WTC11 (cell line): ENCODE results near the gene UCK2. TPM values are rescaled to one million over a fixed set of nuclear protein-coding genes. Genes with fewer than 3 reads are reported as not detected.

Experiments used
- ATAC-seq: fragments of 200-7000 bp; cut with Tn5 transposase; 2 replicates; pipeline ENCODE4 v1.10.0; 2021; ENCODE audit warnings: mild to moderate bottlenecking, moderate library complexity
- CTCF ChIA-PET: fragments of 300-600 bp; sonication (Branson Sonifier 250); formaldehyde crosslinking; loops from one replicate; lab custom pipeline; 2021; ENCODE audit warnings: antibody characterized with exemption; lab: Charles Lee
- POLR2A ChIA-PET: fragments of 350-600 bp; sonication (Branson Sonifier 250); formaldehyde crosslinking; loops from one replicate; lab custom pipeline; 2021; ENCODE audit warnings: antibody characterized with exemption; lab: Charles Lee
- DNase-seq: peaks from one replicate; pipeline ENCODE4 v3.0.0; 2021; ENCODE audit warnings: low spot score
- H3K27ac Mint-ChIP-seq: 2 replicates; pipeline ENCODE4 v1.8.0; 2021; ENCODE audit warnings: mixed read lengths
- H3K27me3 Mint-ChIP-seq: 2 replicates; pipeline ENCODE4 v1.8.0; 2021; ENCODE audit warnings: low read depth, mild to moderate bottlenecking, moderate library complexity, mixed read lengths
- H3K36me3 Mint-ChIP-seq: 2 replicates; pipeline ENCODE4 v1.8.0; 2021; ENCODE audit warnings: mixed read lengths
- H3K4me1 Mint-ChIP-seq: 2 replicates; pipeline ENCODE4 v1.8.0; 2022; ENCODE audit warnings: mixed read lengths
- H3K4me3 Mint-ChIP-seq: 2 replicates; pipeline ENCODE4 v1.8.0; 2021; ENCODE audit warnings: mild to moderate bottlenecking, moderate library complexity, mixed read lengths
- H3K9me3 Mint-ChIP-seq: 2 replicates; pipeline ENCODE4 v1.8.0; 2021; ENCODE audit warnings: mixed read lengths
- AR ChIP-seq: fragments of 250-450 bp; sonication (Bioruptor Pico); IDR thresholded peaks from 2 replicates; pipeline ENCODE4 v1.9.0; 2021; ENCODE audit warnings: mild to moderate bottlenecking
- ARID4B ChIP-seq: sonication (generic); formaldehyde crosslinking; IDR thresholded peaks from 2 replicates; pipeline ENCODE4 v1.8.0; 2023; ENCODE audit warnings: missing genetic modification reagents, mild to moderate bottlenecking, borderline replicate concordance
- ATF6 ChIP-seq: sonication (generic); formaldehyde crosslinking; IDR thresholded peaks from 2 replicates; pipeline ENCODE4 v1.8.1; 2023; ENCODE audit warnings: mild to moderate bottlenecking, missing genetic modification reagents
- CDX4 ChIP-seq: fragments of 250-450 bp; sonication (Bioruptor Pico); IDR thresholded peaks from 2 replicates; pipeline ENCODE4 v1.9.0; 2021; ENCODE audit warnings: moderate library complexity, mild to moderate bottlenecking, inconsistent platforms, borderline replicate concordance
- E2F4 ChIP-seq: sonication (generic); formaldehyde crosslinking; IDR thresholded peaks from 2 replicates; pipeline ENCODE4 v1.8.1; 2022; ENCODE audit warnings: low read depth, mild to moderate bottlenecking, moderate library complexity, missing genetic modification reagents, borderline replicate concordance
- ELF4 ChIP-seq: sonication (generic); formaldehyde crosslinking; IDR thresholded peaks from 2 replicates; pipeline ENCODE4 v1.8.1; 2022; ENCODE audit warnings: low read depth, mild to moderate bottlenecking, moderate library complexity, missing genetic modification reagents
- EMX1 ChIP-seq: fragments of 250-450 bp; sonication (Bioruptor Pico); IDR thresholded peaks from 2 replicates; pipeline ENCODE4 v1.8.0; 2021; ENCODE audit warnings: mild to moderate bottlenecking
- ESRRA ChIP-seq: sonication (generic); formaldehyde crosslinking; IDR thresholded peaks from 2 replicates; pipeline ENCODE4 v1.8.1; 2022; ENCODE audit warnings: mild to moderate bottlenecking, missing genetic modification reagents, borderline replicate concordance
- GABPB1 ChIP-seq: sonication (generic); formaldehyde crosslinking; IDR thresholded peaks from 2 replicates; pipeline ENCODE4 v1.8.1; 2023; ENCODE audit warnings: mild to moderate bottlenecking, missing genetic modification reagents
- IRF2 ChIP-seq: sonication (generic); formaldehyde crosslinking; IDR thresholded peaks from 2 replicates; pipeline ENCODE4 v1.8.0; 2022; ENCODE audit warnings: low read depth, missing genetic modification reagents, borderline replicate concordance
- NFYB ChIP-seq: sonication (generic); formaldehyde crosslinking; conservative IDR thresholded peaks from 2 replicates; pipeline ENCODE4 v1.8.0; 2022; ENCODE audit warnings: low read depth, missing genetic modification reagents
- NR2C2 ChIP-seq: sonication (generic); formaldehyde crosslinking; IDR thresholded peaks from 2 replicates; pipeline ENCODE4 v1.8.0; 2022; ENCODE audit warnings: mild to moderate bottlenecking, missing genetic modification reagents
- RORB ChIP-seq: fragments of 250-450 bp; sonication (Bioruptor Pico); IDR thresholded peaks from 2 replicates; pipeline ENCODE4 v1.9.0; 2021; ENCODE audit warnings: mild to moderate bottlenecking
- SP1 ChIP-seq: sonication (generic); formaldehyde crosslinking; conservative IDR thresholded peaks from 2 replicates; pipeline ENCODE4 v1.8.1; 2022; ENCODE audit warnings: missing genetic modification reagents
- TEAD1 ChIP-seq: sonication (generic); formaldehyde crosslinking; IDR thresholded peaks from 2 replicates; pipeline ENCODE4 v1.8.0; 2022; ENCODE audit warnings: mild to moderate bottlenecking, missing genetic modification reagents
- TP53 ChIP-seq: sonication (generic); formaldehyde crosslinking; IDR thresholded peaks from 2 replicates; pipeline ENCODE4 v1.8.1; 2023; ENCODE audit warnings: mild to moderate bottlenecking, missing genetic modification reagents
- USF1 ChIP-seq: sonication (generic); formaldehyde crosslinking; IDR thresholded peaks from 2 replicates; pipeline ENCODE4 v1.8.0; 2022; ENCODE audit warnings: mild to moderate bottlenecking, missing genetic modification reagents
- ZNF416 ChIP-seq: fragments of 250-450 bp; sonication (Bioruptor Pico); IDR thresholded peaks from 2 replicates; pipeline ENCODE4 v1.9.0; 2021; ENCODE audit warnings: mild to moderate bottlenecking, inconsistent platforms
- total RNA-seq: library from RNA; stranded (reverse); gene quantifications from 3 replicates; pipeline ENCODE4 v1.2.3, GENCODE V29; 2021

The UCK2 gene
- total RNA-seq, 1 experiment from 2014 or later: 85.7 TPM

- Mint-ChIP-seq H3K4me3 (no peak overlapping the region), H3K9me3 (no peaks in the 10 kb centered on the region), H3K4me1 (peaks cover under 1% of the 10 kb centered on the region; the same call in 1 of the 2 replicates), H3K27me3 (no peaks in the 10 kb centered on the region), H3K36me3 (peaks cover 56% of the 10 kb centered on the region), H3K27ac (no peak overlapping the region)
- ChIA-PET CTCF (no interaction called here), POLR2A (no interaction called here)
- ATAC-seq: no peak
- no peak for DNase-seq
- TF ChIP-seq NR2C2 (CRISPR knock-in tag) (no peak), SP1 (CRISPR knock-in tag) (no peak), RORB (no peak), USF1 (CRISPR knock-in tag) (no peak), ATF6 (CRISPR knock-in tag) (no peak), TP53 (CRISPR knock-in tag) (no peak), TEAD1 (CRISPR knock-in tag) (no peak), GABPB1 (CRISPR knock-in tag) (no peak), AR (no peak), ZNF416 (CRISPR knock-in tag) (no peak), ARID4B (CRISPR knock-in tag) (no peak), E2F4 (CRISPR knock-in tag) (no peak), EMX1 (CRISPR knock-in tag) (no peak), CDX4 (CRISPR knock-in tag) (no peak), ELF4 (CRISPR knock-in tag) (no peak), NFYB (no peak), ESRRA (no peak), IRF2 (CRISPR knock-in tag) (no peak)
- TF ChIP-seq, all 79 proteins: peak for 0
These were observed 78.4 kb downstream of the UCK2 start for GRCh38 chr1:165905853-165906252.
